Liver (tissue), 9 donors: ENCODE data around the gene RAMAC. TPM values are rescaled to one million over a fixed set of nuclear protein-coding genes. Genes with fewer than 3 reads are reported as not detected.

Experiments
- DNase-seq: peaks from one replicate; pipeline ENCODE4 v3.0.0-alpha.2; 2017; ENCODE audit warnings: low spot score
- H3K27ac ChIP-seq, 2 donors: one replicate each; pipeline ENCODE4 v1.7.0; 2013; ENCODE audit warnings: inconsistent platforms in 2 of 2, low read length in 2 of 2, control low read depth in 1 of 2, low read depth in 1 of 2, mild to moderate bottlenecking in 1 of 2
- H3K27me3 ChIP-seq, 4 donors: one replicate each; pipeline versions ENCODE4 v1.6.1 to v1.7.0; 2013; ENCODE audit warnings: low read length in 3 of 4, inconsistent platforms in 1 of 4, mild to moderate bottlenecking in 1 of 4, moderate library complexity in 1 of 4; ENCODE audit not compliant: control insufficient read depth in 4 of 4, insufficient read depth in 4 of 4
- H3K36me3 ChIP-seq, 4 donors: one replicate each; pipeline versions ENCODE4 v1.6.1 to v1.7.0; 2013; ENCODE audit warnings: low read length in 3 of 4, mild to moderate bottlenecking in 3 of 4, low read depth in 1 of 4, moderate library complexity in 1 of 4; ENCODE audit not compliant: control insufficient read depth in 4 of 4, insufficient read depth in 3 of 4
- H3K4me1 ChIP-seq, 4 donors: one replicate each; pipeline versions ENCODE4 v1.6.1 to v1.7.0; 2013; ENCODE audit warnings: low read length in 3 of 4, mild to moderate bottlenecking in 3 of 4, moderate library complexity in 1 of 4; ENCODE audit not compliant: control insufficient read depth in 4 of 4, insufficient read depth in 4 of 4
- H3K4me3 ChIP-seq, 3 donors: one replicate each; pipeline versions ENCODE4 v1.6.1 to v1.7.0; 2013; ENCODE audit warnings: low read length in 3 of 3, control low read depth in 1 of 3, low read depth in 1 of 3, mild to moderate bottlenecking in 1 of 3
- H3K9ac ChIP-seq, 2 donors: one replicate each; pipeline ENCODE4 v1.7.0; 2013; ENCODE audit warnings: low read length in 2 of 2, mild to moderate bottlenecking in 2 of 2, moderate library complexity in 2 of 2, control low read depth in 1 of 2, low read depth in 1 of 2
- H3K9me3 ChIP-seq, 4 donors: one replicate each; pipeline versions ENCODE4 v1.6.1 to v1.7.0; 2013; ENCODE audit warnings: low read length in 3 of 4; ENCODE audit not compliant: control insufficient read depth in 4 of 4
- CTCF ChIP-seq: fragments of 150-350 bp; IDR thresholded peaks from 2 replicates; pipeline ENCODE4 v1.5.1; 2017; ENCODE audit warnings: improper control_type of control experiment, low read depth, low read length; ENCODE audit not compliant: missing input control
- EGR1 ChIP-seq, 2 donors: IDR thresholded peaks; 2 replicates each; pipeline ENCODE4 v1.6.1; 2016 to 2018; ENCODE audit warnings: antibody characterized with exemption in 2 of 2, low read depth in 2 of 2
- FOXA1 ChIP-seq: IDR thresholded peaks from 2 replicates; pipeline ENCODE4 v1.6.1; 2016; ENCODE audit warnings: antibody characterized with exemption
- FOXA2 ChIP-seq: IDR thresholded peaks from 2 replicates; pipeline ENCODE4 v1.6.1; 2016; ENCODE audit warnings: antibody characterized with exemption
- GABPA ChIP-seq, 2 donors: IDR thresholded peaks in 1 of 2; conservative IDR thresholded peaks in 1 of 2; 2 replicates each; pipeline ENCODE4 v1.6.1; 2016; ENCODE audit warnings: antibody characterized with exemption in 2 of 2, mild to moderate bottlenecking in 1 of 2, moderate library complexity in 1 of 2
- HNF4A ChIP-seq, 2 donors: conservative IDR thresholded peaks; 2 replicates each; pipeline ENCODE4 v1.6.1; 2016; ENCODE audit warnings: antibody characterized with exemption in 2 of 2, mild to moderate bottlenecking in 2 of 2
- HNF4G ChIP-seq: IDR thresholded peaks from 2 replicates; pipeline ENCODE4 v1.6.1; 2016; ENCODE audit warnings: antibody characterized with exemption
- JUND ChIP-seq, 2 donors: IDR thresholded peaks; 2 replicates each; pipeline ENCODE4 v1.6.1; 2016; ENCODE audit warnings: antibody characterized with exemption in 2 of 2
- NR2F2 ChIP-seq: IDR thresholded peaks from 2 replicates; pipeline ENCODE4 v1.6.1; 2016; ENCODE audit warnings: antibody characterized with exemption
- RAD21 ChIP-seq, 2 donors: IDR thresholded peaks; 2 replicates each; pipeline ENCODE4 v1.6.1; 2016; ENCODE audit warnings: antibody characterized with exemption in 2 of 2, mild to moderate bottlenecking in 2 of 2
- REST ChIP-seq: IDR thresholded peaks from 2 replicates; pipeline ENCODE4 v1.6.1; 2016; ENCODE audit warnings: antibody characterized with exemption, mild to moderate bottlenecking
- RXRA ChIP-seq, 2 donors: IDR thresholded peaks; 2 replicates each; pipeline ENCODE4 v1.6.1; 2017 to 2018; ENCODE audit warnings: antibody characterized with exemption in 2 of 2, mild to moderate bottlenecking in 1 of 2
- SP1 ChIP-seq: IDR thresholded peaks from 2 replicates; pipeline ENCODE4 v1.6.1; 2018; ENCODE audit warnings: antibody characterized with exemption, mild to moderate bottlenecking
- TAF1 ChIP-seq: conservative IDR thresholded peaks from 2 replicates; pipeline ENCODE4 v1.6.1; 2016; ENCODE audit warnings: antibody characterized with exemption, mild to moderate bottlenecking
- YY1 ChIP-seq: IDR thresholded peaks from 2 replicates; pipeline ENCODE4 v1.6.1; 2016; ENCODE audit warnings: antibody characterized with exemption, mild to moderate bottlenecking
- ZBTB33 ChIP-seq: IDR thresholded peaks from 2 replicates; pipeline ENCODE4 v1.6.1; 2016; ENCODE audit warnings: antibody characterized with exemption
- WGBS: extraction: QIAGEN DNeasy Blood & Tissue Kit; methylation state at CpG from one replicate; pipeline ENCODE4 v1.1.7; 2013; 5-methylcytosine and 5-hydroxymethylcytosine counted together
- polyA plus RNA-seq, 2 donors: library from polyadenylated mRNA; stranded (reverse) in 1 of 2; unstranded in 1 of 2; fragments of 200-250 nt in 1 of 2; fragments of >200 nt in 1 of 2; fragmentation: Nextera tagmentation in 1 of 2; extraction: Ambion mirVana in 1 of 2; gene quantifications; one replicate each; pipeline versions ENCODE4 v1.2.1 to v1.2.3, GENCODE V29; 2013 to 2015
- total RNA-seq, 2 donors: library from RNA; depleted of rRNA; stranded (reverse); fragments of >200 nt; gene quantifications; one replicate each; pipeline ENCODE4 v1.2.3, GENCODE V29; 2014
- TF ChIP-seq, protein P1 (sequence below): IDR thresholded peaks from 2 replicates; pipeline ENCODE4 v1.6.1; 2016; ENCODE audit warnings: antibody characterized with exemption
- TF ChIP-seq, protein P2 (sequence below): IDR thresholded peaks from 2 replicates; pipeline ENCODE4 v1.6.1; 2016; ENCODE audit warnings: antibody characterized with exemption
- donor health status: healthy.
- donor health status: healthy.
- donor health status: healthy.
- donor health status: healthy.
- donor health status: healthy.

RAMAC gene
- total and polyA plus RNA-seq, 4 donors = 10.0 to 26.1 (median 16.6) TPM

DNA sequence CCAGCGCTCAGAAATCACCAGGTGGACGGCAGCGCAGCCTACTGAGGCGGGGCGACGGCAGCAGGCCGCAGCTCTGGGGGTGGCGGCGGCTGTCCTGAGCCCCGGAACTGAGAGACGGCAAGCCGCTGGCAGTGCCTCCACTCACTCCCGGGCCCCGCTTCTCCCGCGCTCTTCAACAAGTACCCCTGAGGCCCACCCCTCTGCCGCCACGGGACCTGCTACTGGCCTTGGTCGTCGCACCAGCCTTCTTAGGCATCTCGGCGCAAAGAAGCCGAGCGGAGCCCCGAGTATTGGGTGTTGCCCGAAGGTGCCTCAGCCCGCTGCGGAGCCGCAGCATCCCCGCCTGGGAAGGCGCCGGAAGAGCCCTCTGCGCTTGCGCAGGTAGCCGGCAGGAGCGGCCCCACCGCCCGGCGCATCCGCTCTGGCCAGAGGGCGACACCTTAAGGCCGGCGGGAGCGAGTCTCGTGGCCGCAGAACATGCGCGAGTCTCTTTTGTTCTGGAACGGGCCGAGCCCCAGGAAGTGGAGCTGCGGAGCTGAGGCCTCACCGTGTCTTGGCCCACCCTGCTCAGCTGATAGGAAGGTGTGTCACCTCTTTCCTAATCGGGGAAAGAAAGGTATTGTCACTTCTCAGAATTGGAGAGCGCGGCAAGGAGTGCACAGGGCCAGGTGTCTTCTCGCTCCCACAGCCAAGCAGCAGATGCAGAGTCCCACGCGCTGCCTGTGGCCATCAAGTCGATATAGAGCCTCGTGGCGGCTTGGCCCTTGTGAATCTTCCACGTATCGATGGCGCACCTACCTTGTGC, 25.5 kb downstream of the RAMAC start, which contains the start of gene C15orf40:
Gene C15orf40, minus strand, starts transcription at position 369 of the 805 bp plus-strand sequence. Its CDS starts 32 bp downstream, at position 337.
- DNase-seq = peak; percentile 85
- peaks cover 0 to 23% (median 13%) of the 10 kb centered on the region in 4 donors for H3K4me1 ChIP-seq
- TF ChIP-seq YY1 (peak; percentile 83), HNF4G (no peak), FOXA2 (no peak), SP1 (peak; percentile 18), CTCF (peak; percentile 60), GABPA (IDR thresholded peaks at IDR 0.05 in 1 of 2, conservative IDR thresholded peaks at IDR 0.05 in 1 of 2) (peak; percentile 36 to 93), NR2F2 (no peak), ZBTB33 (peak; percentile 47), HNF4A (conservative IDR thresholded peaks at IDR 0.05) (no peak), JUND (IDR thresholded peaks at IDR 0.05) (no peak), FOXA1 (peak; percentile 35), EGR1 (IDR thresholded peaks at IDR 0.05; ENCODE audit: low read depth in 2 of 2) (no peak), RAD21 (IDR thresholded peaks at IDR 0.05) (peak; percentile 56 to 64), RXRA (IDR thresholded peaks at IDR 0.05) (no peak), REST (peak; percentile 60), TAF1 (peak; percentile 26)
- TF ChIP-seq, protein P1, sequence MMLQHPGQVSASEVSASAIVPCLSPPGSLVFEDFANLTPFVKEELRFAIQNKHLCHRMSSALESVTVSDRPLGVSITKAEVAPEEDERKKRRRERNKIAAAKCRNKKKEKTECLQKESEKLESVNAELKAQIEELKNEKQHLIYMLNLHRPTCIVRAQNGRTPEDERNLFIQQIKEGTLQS = no peak
- TF ChIP-seq, protein P2, sequence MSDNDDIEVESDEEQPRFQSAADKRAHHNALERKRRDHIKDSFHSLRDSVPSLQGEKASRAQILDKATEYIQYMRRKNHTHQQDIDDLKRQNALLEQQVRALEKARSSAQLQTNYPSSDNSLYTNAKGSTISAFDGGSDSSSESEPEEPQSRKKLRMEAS = peak; percentile 95
- peaks cover 2 to 17% (median 9%) of the 10 kb centered on the region in 4 donors for H3K36me3 ChIP-seq
- peak within 1 kb of the TSS; percentile 35 to 58 for H3K27ac ChIP-seq
- H3K27me3 ChIP-seq = no peaks in the 10 kb centered on the region
- H3K9ac ChIP-seq = peak within 1 kb of the TSS; percentile 4 to 6
- peak within 1 kb of the TSS; percentile 85 to 94 (median 90) for H3K4me3 ChIP-seq
- 2% methylated on average over 64 of the region's 64 CpGs for WGBS
- no peaks in the 10 kb centered on the region for H3K9me3 ChIP-seq
